Hepatocyte (in vitro differentiated cells): Measurements from ENCODE around the gene LRP1B. TPM values are rescaled to one million over a fixed set of nuclear protein-coding genes. Genes with fewer than 3 reads are reported as not detected.
A peak's percentile ranks its signal among the peaks of the same experiment; 100 is the strongest.

Experiments used
- DNase-seq: peaks from one replicate; pipeline ENCODE4 v3.0.0-alpha.2; 2016; ENCODE audit warnings: low spot score
- H2AFZ ChIP-seq: fragments of 200-600 bp; sonication (generic); 2 replicates; pipeline ENCODE4 v1.6.0; 2016; ENCODE audit warnings: antibody characterized with exemption, mild to moderate bottlenecking
- H3K27ac ChIP-seq: fragments of 200-600 bp; sonication (generic); 2 replicates; pipeline ENCODE4 v1.5.1; 2016; ENCODE audit warnings: mild to moderate bottlenecking
- H3K27me3 ChIP-seq: fragments of 200-600 bp; sonication (generic); 2 replicates; pipeline ENCODE4 v1.6.1; 2016
- H3K36me3 ChIP-seq: fragments of 200-600 bp; sonication (generic); replicated peaks from 2 replicates; pipeline ENCODE4 v1.5.1; 2016; ENCODE audit warnings: low read depth; ENCODE audit not compliant: insufficient read depth
- H3K4me1 ChIP-seq: fragments of 200-600 bp; sonication (generic); 2 replicates; pipeline ENCODE4 v1.5.1; 2016; ENCODE audit warnings: mild to moderate bottlenecking, moderate library complexity; ENCODE audit not compliant: insufficient read depth
- H3K4me2 ChIP-seq: fragments of 200-600 bp; sonication (generic); 2 replicates; pipeline ENCODE4 v1.6.0; 2016
- H3K4me3 ChIP-seq: fragments of 200-600 bp; sonication (generic); 2 replicates; pipeline ENCODE4 v1.5.1; 2016; ENCODE audit warnings: mild to moderate bottlenecking
- H3K79me2 ChIP-seq: fragments of 200-600 bp; sonication (generic); 2 replicates; pipeline ENCODE4 v1.6.0; 2017; ENCODE audit warnings: mild to moderate bottlenecking
- H3K9me2 ChIP-seq: fragments of 200-600 bp; sonication (generic); replicated peaks from 2 replicates; pipeline ENCODE4 v1.6.0; 2017; ENCODE audit warnings: mild to moderate bottlenecking; ENCODE audit not compliant: insufficient read depth
- H3K9me3 ChIP-seq: fragments of 200-600 bp; sonication (generic); 2 replicates; pipeline ENCODE4 v1.5.1; 2016; ENCODE audit warnings: low read depth, mild to moderate bottlenecking
- H4K20me1 ChIP-seq: fragments of 200-600 bp; sonication (generic); 2 replicates; pipeline ENCODE4 v1.6.0; 2016; ENCODE audit warnings: mild to moderate bottlenecking; ENCODE audit not compliant: insufficient read depth, poor library complexity, severe bottlenecking
- CTCF ChIP-seq: fragments of 200-600 bp; sonication (generic); IDR thresholded peaks from 2 replicates; pipeline ENCODE4 v1.5.1; 2016; ENCODE audit warnings: antibody characterized with exemption, mild to moderate bottlenecking; ENCODE audit not compliant: poor library complexity
- EZH2 ChIP-seq: fragments of 200-600 bp; sonication (generic); IDR thresholded peaks from 2 replicates; pipeline ENCODE4 v1.6.1; 2016; ENCODE audit warnings: antibody characterized with exemption, mild to moderate bottlenecking, borderline replicate concordance
- EZH2phosphoT487 ChIP-seq: fragments of 200-600 bp; sonication (generic); IDR thresholded peaks from one replicate; pipeline ENCODE4 v1.6.1; 2018; ENCODE audit warnings: antibody characterized with exemption, mild to moderate bottlenecking, low read depth, moderate library complexity; ENCODE audit not compliant: unreplicated experiment, severe bottlenecking
- WGBS: methylation state at CpG from one replicate; pipeline ENCODE4 v1.1.6; 2016; ENCODE audit warnings: low lambda C conversion rate; ENCODE audit errors: missing lambda C conversion rate; 5-methylcytosine and 5-hydroxymethylcytosine counted together
- polyA plus RNA-seq: library from polyadenylated mRNA; unstranded; fragments of >200 nt; fragmentation: Nextera tagmentation; extraction: Ambion mirVana; gene quantifications from 2 replicates; pipeline ENCODE4 v1.2.1, GENCODE V29; 2016
- total RNA-seq: library from RNA; depleted of rRNA; stranded (reverse); fragments of >200 nt; gene quantifications from 2 replicates; pipeline ENCODE4 v1.2.3, GENCODE V29; 2014

LRP1B gene
- total and polyA plus RNA-seq, 2 experiments from 2014 or later: 0.65 to 2.0 TPM

DNA sequence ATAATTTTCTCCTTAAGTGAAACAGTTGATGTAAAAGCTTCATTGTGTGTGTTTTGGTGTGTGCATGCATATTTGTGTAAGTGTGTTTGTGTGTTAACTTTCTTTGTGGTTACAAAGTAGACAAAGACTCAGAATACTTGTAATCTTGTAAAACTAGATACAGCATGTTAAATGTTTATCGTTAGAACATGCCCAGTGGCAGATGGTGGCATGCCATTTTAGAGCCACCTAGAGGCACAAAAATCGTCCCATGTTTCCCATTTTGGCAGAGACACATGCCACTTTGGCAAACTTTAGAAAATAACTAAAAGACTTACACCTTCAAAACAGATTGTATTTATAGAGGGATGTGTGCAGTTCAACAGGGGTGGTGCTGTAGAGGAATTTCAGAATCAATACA, 224.1 kb downstream of the LRP1B start:
- Histone ChIP-seq H3K9me3 (no peaks in the 10 kb centered on the region), H3K79me2 (no peaks in the 10 kb centered on the region), H3K4me2 (no peak overlapping the region), H3K4me3 (no peak overlapping the region), H3K27me3 (no peaks in the 10 kb centered on the region), H2AFZ (no peak overlapping the region), H3K36me3 (no peaks in the 10 kb centered on the region), H3K27ac (no peak overlapping the region), H4K20me1 (no peaks in the 10 kb centered on the region), H3K9me2 (no peaks in the 10 kb centered on the region), H3K4me1 (no peaks in the 10 kb centered on the region)
- WGBS: 62% methylated on average over 2 of the region's 2 CpGs
- TF ChIP-seq EZH2: no peak
- TF ChIP-seq EZH2phosphoT487: no peak
- peak; percentile 5 for TF ChIP-seq CTCF
- no peak for DNase-seq

- Histone ChIP-seq H4K20me1 (no peaks in the 10 kb centered on the region), H3K4me2 (no peak overlapping the region), H3K4me3 (no peak overlapping the region), H2AFZ (no peak overlapping the region), H3K9me2 (no peaks in the 10 kb centered on the region), H3K27ac (no peak overlapping the region), H3K36me3 (no peaks in the 10 kb centered on the region), H3K27me3 (no peaks in the 10 kb centered on the region), H3K79me2 (no peaks in the 10 kb centered on the region), H3K9me3 (no peaks in the 10 kb centered on the region), H3K4me1 (no peaks in the 10 kb centered on the region)
- no peak for TF ChIP-seq CTCF
- TF ChIP-seq EZH2phosphoT487: no peak
- no peak for TF ChIP-seq EZH2
- 96% methylated on average over 2 of the region's 2 CpGs for WGBS
- no peak for DNase-seq
Observed at GRCh38 chr2:141900826-141901225, 230.0 kb downstream of the LRP1B start.

- H3K27me3 ChIP-seq: no peaks in the 10 kb centered on the region
- WGBS: 65% methylated on average over 4 of the region's 4 CpGs
Observed at GRCh38 chr2:141899740-141900139, 231.1 kb downstream of the LRP1B start.

More at GRCh38 chr2:141899740-141900139, 231.1 kb downstream of the LRP1B start:
- TF ChIP-seq EZH2phosphoT487 (no peak), CTCF (no peak)
- Histone ChIP-seq H3K4me3 (no peak overlapping the region), H3K27ac (no peak overlapping the region), H3K79me2 (no peaks in the 10 kb centered on the region), H3K9me2 (no peaks in the 10 kb centered on the region), H3K4me2 (peak overlapping the region; percentile 45), H2AFZ (no peak overlapping the region), H3K36me3 (no peaks in the 10 kb centered on the region), H3K4me1 (no peaks in the 10 kb centered on the region), H3K9me3 (no peaks in the 10 kb centered on the region), H4K20me1 (no peaks in the 10 kb centered on the region)
- DNase-seq: peak; percentile 25
